GM18505 (cell line): Measurements from ENCODE around the gene EPHA8.

Source experiments
- ATAC-seq: cut with Tn5 transposase; IDR thresholded peaks from one replicate; pipeline ENCODE4 v1.9.1; 2021; ENCODE audit not compliant: unreplicated experiment
- POLR2A ChIP-seq: IDR thresholded peaks from 4 replicates; pipeline ENCODE4 v1.6.1; 2011; ENCODE audit warnings: borderline replicate concordance; ENCODE audit not compliant: insufficient read depth, insufficient read length; ENCODE audit errors: extremely low read depth

The EPHA8 gene

DNA sequence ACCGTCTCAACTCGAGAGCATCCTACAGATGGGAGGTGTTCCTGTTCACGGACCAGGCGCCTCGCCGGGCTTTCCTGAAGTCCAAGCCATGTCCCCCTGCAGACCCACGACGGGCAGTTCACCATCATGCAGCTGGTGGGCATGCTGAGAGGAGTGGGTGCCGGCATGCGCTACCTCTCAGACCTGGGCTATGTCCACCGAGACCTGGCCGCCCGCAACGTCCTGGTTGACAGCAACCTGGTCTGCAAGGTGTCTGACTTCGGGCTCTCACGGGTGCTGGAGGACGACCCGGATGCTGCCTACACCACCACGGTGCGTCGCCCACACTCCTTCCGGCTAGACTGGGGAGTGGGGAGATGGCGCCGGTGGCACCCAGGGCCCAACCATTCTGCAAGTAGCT, 35.4 kb downstream of the EPHA8 start:
- ATAC-seq: no peak
- TF ChIP-seq POLR2A: no peak

DNA sequence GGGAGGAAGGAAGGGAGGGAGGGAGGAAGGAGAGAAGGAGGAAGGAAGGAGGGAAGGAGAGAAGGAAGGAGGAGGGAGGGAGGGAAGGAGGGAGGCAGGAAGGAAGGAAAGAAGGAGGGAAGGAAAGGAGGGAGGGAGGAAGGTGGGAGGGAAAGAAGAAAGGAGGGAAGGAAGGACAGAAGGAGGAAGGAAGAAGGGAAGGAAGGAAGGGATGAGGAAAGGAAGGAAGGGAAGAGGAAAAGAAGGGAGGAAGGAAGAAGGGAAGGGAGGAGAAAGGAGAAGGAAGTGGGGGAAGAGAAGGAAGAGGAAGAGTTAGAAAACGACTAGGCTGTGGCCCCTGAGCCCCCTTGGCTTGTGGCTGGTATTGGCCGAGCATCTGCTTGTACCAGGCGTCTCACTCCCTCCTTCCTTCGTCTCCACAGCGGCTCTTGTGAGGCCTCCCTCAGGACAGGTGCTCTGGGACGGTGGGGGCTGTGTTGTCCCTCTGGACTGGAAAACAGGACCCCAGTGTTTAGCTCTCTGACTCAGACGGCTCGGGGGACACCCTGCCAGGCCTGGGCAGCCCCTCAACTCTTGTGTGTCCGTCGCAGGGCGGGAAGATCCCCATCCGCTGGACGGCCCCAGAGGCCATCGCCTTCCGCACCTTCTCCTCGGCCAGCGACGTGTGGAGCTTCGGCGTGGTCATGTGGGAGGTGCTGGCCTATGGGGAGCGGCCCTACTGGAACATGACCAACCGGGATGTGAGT, 37.0 kb downstream of the EPHA8 start:
- no peak for TF ChIP-seq POLR2A
- ATAC-seq: no peak

DNA sequence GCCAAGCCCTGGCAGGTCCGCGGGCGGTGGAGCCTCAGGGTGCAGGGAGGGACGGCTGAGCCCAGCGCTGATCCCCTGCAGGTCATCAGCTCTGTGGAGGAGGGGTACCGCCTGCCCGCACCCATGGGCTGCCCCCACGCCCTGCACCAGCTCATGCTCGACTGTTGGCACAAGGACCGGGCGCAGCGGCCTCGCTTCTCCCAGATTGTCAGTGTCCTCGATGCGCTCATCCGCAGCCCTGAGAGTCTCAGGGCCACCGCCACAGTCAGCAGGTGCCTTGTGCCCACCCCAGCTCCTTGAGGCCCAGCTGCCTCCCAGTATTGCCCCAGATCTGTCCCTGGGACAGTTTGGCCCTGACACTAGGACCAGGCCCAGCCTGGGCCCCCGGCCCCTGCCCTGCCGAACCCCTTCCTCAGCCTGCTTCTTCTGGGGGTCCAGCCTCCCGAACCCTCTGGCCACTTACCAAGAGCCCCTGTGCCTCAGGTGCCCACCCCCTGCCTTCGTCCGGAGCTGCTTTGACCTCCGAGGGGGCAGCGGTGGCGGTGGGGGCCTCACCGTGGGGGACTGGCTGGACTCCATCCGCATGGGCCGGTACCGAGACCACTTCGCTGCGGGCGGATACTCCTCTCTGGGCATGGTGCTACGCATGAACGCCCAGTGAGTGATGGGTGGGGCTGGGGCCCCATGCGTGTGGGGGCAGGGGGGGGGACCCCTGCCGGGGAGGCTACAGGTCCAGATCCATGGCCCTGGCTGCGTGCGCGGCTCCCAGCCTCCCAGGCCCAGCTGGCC, 37.7 kb downstream of the EPHA8 start:
- TF ChIP-seq POLR2A: no peak
- no peak for ATAC-seq

DNA sequence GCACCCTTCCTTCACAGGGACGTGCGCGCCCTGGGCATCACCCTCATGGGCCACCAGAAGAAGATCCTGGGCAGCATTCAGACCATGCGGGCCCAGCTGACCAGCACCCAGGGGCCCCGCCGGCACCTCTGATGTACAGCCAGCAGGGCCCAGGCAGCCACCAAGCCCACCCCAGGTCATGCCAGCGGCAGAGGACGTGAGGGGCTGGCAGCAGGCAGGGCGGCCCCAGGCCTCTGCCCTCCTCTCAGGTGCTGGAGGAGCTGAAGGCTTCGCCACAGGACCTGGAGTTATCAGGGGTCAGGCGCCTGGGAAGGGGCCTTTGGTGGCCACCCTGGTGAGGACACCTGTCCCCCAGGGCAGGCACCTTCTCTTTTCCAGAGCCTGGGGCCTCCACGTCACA, 38.3 kb downstream of the EPHA8 start:
- no peak for ATAC-seq
- no peak for TF ChIP-seq POLR2A

DNA sequence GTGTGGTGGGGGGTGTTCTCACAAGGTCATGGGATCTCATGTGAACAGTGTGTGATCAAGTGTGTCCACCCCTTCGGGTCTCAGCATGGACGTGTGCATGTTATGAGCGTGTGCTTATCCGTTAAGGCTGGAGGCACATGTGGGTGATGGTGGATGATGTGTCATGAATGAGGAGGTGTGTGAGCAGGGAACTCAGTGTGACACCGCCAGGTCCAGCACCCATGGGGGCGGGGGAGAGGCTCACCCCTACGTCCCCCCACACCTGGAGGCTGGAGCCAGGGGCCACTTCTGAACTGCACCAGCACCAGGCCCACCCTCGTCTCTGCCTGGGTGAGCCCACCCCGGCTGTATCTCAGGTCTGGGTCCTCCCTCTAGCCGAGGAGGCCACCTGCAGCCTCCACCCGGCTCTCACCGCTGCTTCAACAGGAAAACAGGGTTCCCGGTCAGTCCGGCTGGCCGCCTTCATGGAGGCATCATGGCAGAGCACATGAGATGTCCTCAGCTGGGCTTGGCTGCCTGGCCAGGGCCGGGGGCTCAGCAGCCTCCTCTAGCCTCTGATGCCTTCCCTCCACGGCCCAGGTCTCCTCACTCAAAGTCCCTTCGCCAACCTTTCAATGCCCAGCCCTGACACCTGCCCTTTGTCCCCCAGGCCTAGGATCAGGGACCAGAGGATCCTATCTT, 38.9 kb downstream of the EPHA8 start:
- ATAC-seq: no peak
- no peak for TF ChIP-seq POLR2A

DNA sequence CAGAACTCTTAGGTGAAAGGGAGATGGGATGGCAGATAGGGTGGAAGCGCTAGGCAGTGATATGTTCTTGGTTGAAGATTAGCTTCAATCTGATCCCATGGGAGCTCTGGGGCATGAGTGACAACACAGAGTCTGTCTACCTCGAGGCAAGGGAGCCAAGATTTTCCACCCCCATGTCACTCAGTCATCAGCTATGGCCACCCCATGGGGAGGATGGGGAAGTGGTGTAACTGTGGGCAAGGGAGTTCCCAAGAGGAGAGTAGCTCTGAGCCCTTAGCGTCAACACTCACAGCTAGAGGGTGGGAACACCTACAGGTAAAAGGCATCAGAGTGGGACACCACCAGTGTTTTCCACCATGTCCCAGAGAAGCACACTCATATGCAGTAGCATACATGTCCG, 42.9 kb downstream of the EPHA8 start:
- no peak for TF ChIP-seq POLR2A
- ATAC-seq: no peak

DNA sequence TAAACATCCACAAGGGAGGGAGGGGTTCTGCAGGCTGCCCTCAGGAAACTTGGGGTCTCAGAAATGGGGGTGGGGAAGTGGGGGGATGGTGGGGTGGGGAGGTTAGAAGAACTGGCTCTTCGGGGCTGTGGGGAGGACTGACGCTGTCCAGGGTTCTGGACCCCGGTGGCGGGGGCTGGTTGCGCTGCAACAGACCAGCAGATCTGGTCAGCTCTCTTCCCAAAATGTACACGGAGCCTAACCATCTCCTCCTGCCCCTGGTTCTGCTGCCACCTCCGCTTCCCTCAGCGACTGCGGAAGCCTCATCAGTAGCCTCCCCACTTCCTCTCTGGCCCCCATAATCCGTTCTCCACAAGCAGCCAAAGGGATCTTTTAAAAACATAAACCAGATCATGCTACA, 43.9 kb downstream of the EPHA8 start:
- ATAC-seq: no peak
- no peak for TF ChIP-seq POLR2A

DNA sequence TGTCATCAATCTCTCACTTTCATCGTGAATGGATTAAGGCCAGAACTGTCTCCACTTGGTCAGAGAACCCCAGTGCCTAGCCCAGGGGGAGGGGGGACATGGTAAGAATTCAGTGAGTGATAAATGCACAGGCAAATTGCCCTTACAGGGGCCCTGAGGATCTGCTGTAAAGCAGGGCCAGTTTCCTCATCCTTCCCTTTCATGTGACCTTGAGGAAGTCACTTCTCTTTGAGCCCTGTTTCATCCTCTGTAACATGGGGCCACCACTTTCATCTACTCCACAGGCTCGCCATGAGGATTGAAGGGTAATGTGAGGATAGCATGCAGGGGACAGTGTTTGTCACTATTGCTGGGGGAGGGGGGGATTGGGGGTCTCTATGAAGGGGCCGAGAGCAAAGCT, 45.1 kb downstream of the EPHA8 start:
- no peak for TF ChIP-seq POLR2A
- ATAC-seq: no peak

DNA sequence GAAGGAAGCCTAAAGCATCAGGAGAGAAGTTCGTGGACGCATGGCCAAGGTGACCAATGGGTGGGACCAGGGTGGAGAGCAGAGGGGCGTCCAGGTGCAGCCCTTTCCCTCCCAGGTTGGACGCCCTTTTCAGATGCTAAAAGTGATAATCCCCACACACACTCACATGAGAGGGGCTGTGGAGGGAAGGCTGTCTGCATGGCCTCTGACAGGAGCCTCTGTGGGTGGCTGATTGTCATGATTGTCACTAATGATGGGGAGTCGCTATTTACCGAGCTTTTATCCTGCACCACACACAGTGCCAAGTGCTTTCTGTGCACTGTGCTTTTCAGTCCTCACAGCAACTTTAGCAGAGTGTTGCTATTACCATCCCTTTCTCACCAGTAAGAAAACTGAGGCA, 46.0 kb downstream of the EPHA8 start:
- TF ChIP-seq POLR2A: no peak
- ATAC-seq: no peak

DNA sequence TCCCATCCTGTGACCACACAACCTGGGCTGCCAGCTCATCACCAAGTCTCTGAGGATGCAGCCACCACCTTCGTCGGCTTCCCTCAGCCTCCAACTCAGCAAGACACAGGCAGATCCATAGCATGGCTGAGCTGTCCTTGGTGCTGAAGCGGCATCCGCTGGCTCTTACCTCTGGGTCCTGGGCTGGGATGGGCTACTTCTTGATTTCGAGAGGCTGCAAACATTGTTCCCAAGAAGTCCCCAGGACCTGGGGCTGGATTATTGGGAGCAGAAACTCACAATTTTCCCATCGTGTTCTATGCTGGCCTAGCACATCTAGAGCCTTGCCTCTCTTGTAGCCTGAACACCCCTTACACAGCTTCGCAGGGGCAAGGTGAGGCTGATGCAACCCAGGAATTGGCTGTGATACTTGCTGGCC, 48.2 kb downstream of the EPHA8 start:
- TF ChIP-seq POLR2A: no peak
- ATAC-seq: no peak

DNA sequence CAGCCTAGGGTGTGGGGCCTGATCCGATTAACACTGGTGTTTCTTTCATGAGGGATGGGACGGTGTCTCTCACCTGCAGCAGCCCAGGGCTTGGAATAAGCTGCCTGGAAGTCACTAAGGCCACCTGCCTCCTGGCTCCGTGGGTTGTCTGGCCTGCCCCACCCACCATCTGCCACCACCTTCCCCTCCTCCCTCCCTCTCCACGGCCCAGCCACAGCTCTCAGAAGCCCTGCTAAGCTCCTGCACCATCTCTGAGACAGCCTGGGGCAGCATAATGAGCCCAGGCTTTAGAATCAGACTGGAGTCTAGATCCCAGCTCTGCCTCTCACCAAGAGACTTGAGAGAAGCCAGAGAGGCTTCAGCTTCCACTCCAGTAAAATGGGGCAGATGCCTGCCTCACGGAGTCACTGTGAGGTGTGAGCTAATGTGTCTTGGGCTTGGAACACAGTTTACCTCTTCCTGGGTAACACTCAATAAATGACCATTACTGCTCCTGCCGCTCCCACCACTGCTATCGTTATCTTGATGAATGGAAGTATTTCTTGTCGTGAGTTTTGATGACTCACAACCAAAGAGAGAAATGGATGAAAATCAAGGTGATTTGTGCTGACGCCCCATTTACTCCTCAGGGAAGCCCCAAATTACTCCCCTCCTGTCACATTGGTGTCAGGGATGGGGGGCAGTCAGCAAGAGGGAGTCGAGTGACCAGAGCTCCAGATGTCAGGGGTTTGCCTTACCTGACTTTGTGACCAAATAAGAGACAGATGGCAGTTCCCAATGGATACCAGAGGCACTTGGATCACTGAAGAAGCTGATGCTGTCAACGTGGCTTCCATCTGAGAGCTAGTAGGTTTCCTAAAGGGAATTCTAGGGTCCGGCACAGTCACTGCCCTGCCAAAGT, 49.6 kb downstream of the EPHA8 start:
- no peak for ATAC-seq

DNA sequence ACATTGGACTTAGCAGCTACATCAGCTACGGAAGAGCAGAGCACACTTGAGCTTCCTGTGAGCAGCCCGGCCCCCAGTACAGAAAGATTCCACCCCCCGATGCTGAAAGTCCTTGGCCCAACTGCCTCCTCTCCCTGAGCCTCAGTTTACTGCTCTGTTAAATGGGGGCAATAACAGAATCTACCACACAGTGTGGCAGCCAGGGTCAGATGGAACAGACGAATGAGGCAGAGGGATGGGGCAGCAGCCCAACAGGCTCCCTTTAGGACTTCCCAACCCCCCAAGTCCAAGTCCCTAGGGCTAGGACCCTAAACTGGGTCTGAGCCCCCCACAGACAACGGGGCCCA, 50.3 kb downstream of the EPHA8 start:
- no peak for ATAC-seq
- TF ChIP-seq POLR2A: no peak

More for the DNA sequence above, 49.6 kb downstream of the EPHA8 start:
- no peak for TF ChIP-seq POLR2A

DNA sequence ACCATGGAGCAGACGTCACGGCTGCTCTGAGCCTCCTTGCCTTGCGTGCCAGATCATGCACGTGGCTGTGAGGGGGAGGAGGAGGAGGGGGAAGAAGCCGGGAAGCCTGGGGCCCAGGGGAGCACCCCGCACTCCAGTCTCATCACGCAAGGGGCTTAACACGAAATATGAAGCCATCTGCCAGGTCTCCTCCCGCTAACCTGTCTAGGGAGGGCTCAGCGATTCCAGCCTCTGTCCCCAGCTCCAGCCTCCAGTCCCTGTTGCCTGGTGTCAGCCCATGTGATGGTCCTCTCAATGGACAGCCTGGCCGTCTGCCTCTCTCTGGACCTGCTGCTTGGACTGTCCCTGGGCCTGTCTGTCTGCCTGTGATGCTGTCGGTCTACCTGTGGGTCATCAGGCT, 50.7 kb downstream of the EPHA8 start:
- no peak for ATAC-seq
- TF ChIP-seq POLR2A: no peak
